ENCODE results near the gene PITX2.

GRCh38 chr4:110629214-110629754 is 6.4 kb upstream of the PITX2 start:
- no peak for TF ChIP-seq CTCF (IDR thresholded peaks at IDR 0.05)
- TF ChIP-seq EZH2phosphoT487 (IDR thresholded peaks at IDR 0.05): peak; percentile 58

Measured in neural progenitor cell (in vitro differentiated cells).